Cerebellar cortex (tissue), 1 donor: ENCODE data around the gene COPZ1.
A peak's percentile ranks its signal among the peaks of the same experiment; 100 is the strongest.
"Not testable (repeated sequence)": the region's sequence is repeated elsewhere in the genome, so short reads cannot be mapped to it uniquely, and the experiment has no call there.

Experiments used
- DNase-seq: peaks from one replicate; pipeline ENCODE4 v3.0.0-alpha.2; 2015; ENCODE audit warnings: low spot score

The COPZ1 gene

GRCh38 chr12:54337280-54337842 lies 12.4 kb downstream of the COPZ1 start:
- DNase-seq: peak; percentile 55

- DNase-seq: no peak
These were observed 13.1 kb downstream of the COPZ1 start for GRCh38 chr12:54337854-54338650.

GRCh38 chr12:54338698-54339296 lies 13.9 kb downstream of the COPZ1 start:
- no peak for DNase-seq

GRCh38 chr12:54340846-54341245 lies 15.9 kb downstream of the COPZ1 start:
- no peak for DNase-seq

- DNase-seq: peak; percentile 56
These were observed 16.7 kb downstream of the COPZ1 start for GRCh38 chr12:54341378-54342300.

GRCh38 chr12:54349036-54349435 lies 24.1 kb downstream of the COPZ1 start:
- DNase-seq: no peak

GRCh38 chr12:54349679-54350078 lies 24.7 kb downstream of the COPZ1 start:
- no peak for DNase-seq

GRCh38 chr12:54350743-54351142 lies 25.8 kb downstream of the COPZ1 start:
- peak; percentile 25 for DNase-seq

- DNase-seq: peak; percentile 42
These were observed 26.4 kb downstream of the COPZ1 start for GRCh38 chr12:54351341-54351740.

GRCh38 chr12:54352022-54352531 lies 27.1 kb downstream of the COPZ1 start:
- DNase-seq: peak; percentile 90

- DNase-seq: peak; percentile 63
These were observed 28.3 kb downstream of the COPZ1 start for GRCh38 chr12:54352891-54353874.

GRCh38 chr12:54354271-54354670 lies 29.3 kb downstream of the COPZ1 start:
- not testable (repeated sequence) for DNase-seq

- peak; percentile 60 for DNase-seq
These were observed 30.3 kb downstream of the COPZ1 start for GRCh38 chr12:54355104-54355815.

- no peak for DNase-seq
These were observed 31.3 kb downstream of the COPZ1 start for GRCh38 chr12:54356228-54356627.

GRCh38 chr12:54356951-54357356 lies 32.0 kb downstream of the COPZ1 start:
- DNase-seq: peak; percentile 91

GRCh38 chr12:54357506-54358190 lies 32.7 kb downstream of the COPZ1 start:
- no peak for DNase-seq

- peak; percentile 96 for DNase-seq
These were observed 33.4 kb downstream of the COPZ1 start for GRCh38 chr12:54358191-54358944.

- peak; percentile 100 for DNase-seq
These were observed 34.2 kb downstream of the COPZ1 start for GRCh38 chr12:54358945-54359761.
